Left renal cortex interstitium (tissue), 4 donors: ENCODE measurements around the gene MKLN1. TPM values are rescaled to one million over a fixed set of nuclear protein-coding genes. Genes with fewer than 3 reads are reported as not detected.
"Not testable (repeated sequence)": the region's sequence is repeated elsewhere in the genome, so short reads cannot be mapped to it uniquely, and the experiment has no call there.

ENCODE experiments used
- DNase-seq, 4 donors: peaks; one replicate each; pipeline ENCODE4 v3.0.0-alpha.2; 2013; ENCODE audit warnings: low read depth in 4 of 4, low spot score in 2 of 4, missing footprints in 1 of 4
- polyA plus RNA-seq, 4 donors: library from polyadenylated mRNA; unstranded; fragments of 120-200 nt; gene quantifications; one replicate each; pipeline ENCODE4 v1.2.1, GENCODE V29; 2013; ENCODE audit not compliant: insufficient read length in 4 of 4

The MKLN1 gene
- polyA plus RNA-seq, 4 donors, result 33.6 to 41.3 (median 38.7) TPM

DNA sequence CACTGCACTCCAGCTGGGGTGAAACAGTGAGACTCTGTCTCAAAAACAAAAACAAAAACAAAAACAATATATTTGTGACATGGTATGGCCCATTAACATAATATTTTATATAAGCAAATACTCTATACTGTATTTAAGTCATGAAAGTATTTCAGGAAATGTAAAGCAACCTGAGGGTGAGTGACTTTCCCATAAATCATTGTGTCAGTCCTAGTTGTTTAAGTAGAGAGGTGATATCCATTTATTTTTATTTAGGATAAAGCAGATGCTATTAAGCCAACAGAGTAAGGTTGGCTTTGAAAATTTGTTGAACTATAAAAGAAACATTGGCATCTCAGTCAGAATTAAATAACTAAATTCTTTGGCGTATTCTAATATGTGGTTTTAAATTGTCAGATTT, 60.5 kb downstream of the MKLN1 start:
- DNase-seq, result no peak

DNA sequence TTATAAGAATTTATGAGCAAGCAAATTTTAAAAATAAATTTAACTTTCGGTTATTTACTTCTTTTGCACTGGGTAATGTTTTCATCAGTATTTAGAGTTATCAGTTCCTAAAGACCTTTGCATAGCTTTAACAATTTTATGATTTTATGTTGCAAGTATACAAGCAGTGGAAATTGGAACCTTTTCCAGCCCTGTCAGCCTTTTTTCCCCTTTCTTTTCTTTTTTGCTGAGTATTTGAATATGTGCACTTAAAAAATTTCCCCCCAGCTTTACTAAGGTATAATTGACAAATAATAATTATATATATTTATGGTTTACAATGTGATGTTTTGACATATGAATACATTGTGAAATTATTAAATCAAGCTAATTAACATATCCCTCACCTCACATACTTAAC, 62.6 kb downstream of the MKLN1 start:
- no peak for DNase-seq

DNA sequence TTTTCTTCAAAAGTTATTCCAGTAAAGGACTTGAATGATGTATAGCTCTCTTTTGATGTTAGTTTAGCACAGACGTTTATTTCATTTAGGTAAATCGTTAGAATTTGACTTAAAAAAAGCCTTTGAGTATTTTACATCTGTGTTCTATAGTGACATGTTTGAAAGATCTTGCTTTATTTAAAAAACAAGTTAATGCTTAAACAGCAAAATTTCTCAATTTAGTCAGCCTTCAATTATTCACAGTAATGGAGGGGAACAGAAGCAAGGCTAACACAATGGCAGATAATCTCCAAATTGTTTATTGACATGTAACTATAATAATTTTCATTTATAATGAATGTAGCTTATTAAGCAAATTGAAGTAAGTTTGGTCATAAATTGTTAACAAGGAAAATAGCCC, 63.5 kb downstream of the MKLN1 start:
- no peak for DNase-seq

GRCh38 chr7:131400681-131401176, 73.1 kb downstream of the MKLN1 start:
- DNase-seq, result no peak

DNA sequence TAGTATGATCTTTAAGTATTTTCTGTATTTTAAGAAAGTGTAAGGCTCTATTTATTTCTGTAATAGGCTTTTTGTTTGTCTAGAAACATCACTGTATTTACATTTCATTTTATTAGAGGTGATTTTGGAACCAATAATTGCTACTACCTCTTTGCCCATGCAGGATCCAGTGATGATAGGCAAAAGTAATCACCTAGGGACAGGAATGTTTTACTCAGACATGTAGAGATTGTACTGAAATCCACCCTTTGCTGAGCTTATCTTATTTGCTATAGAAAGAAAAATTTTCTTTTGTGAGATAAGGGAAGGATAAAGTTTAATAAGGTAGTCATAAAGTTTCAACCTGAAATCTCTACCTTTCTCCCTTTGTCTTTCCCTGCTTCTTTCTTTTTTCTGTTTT, 73.5 kb downstream of the MKLN1 start:
- no peak for DNase-seq

GRCh38 chr7:131403322-131403721, 75.6 kb downstream of the MKLN1 start:
- DNase-seq, result no peak

DNA sequence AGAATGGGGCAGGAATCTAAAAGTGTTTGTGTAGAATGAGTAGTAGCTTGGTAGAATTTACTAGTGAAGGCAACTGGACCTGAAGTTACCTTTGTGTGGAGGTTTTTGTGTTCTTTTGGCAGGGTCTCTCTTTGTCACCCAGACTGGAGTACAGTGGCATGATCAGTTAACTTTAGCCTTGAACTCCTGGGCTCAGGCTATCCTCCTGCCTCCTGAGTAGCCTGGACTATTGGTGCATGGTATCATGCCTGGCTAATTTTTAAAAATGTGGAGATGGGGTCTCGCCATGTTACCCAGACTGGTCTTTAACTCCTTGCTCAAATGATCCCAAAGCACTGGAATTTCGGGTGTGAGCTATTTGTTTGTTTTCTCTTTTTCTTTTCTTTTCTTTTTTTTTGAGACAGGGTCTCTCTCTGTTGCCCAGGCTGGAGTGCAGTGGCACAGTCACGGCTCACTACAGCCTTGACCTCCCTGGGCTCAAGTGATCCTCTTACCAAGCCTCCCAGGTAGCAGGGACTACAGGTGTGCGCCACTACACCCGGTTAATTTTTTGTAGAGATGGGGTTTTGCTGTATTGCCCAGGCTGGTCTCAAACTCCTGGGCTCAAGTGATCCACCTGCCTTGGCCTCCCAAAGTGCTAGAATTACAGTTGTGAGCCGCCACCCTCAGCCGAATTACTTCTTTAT, 76.7 kb downstream of the MKLN1 start:
- DNase-seq, result no peak

DNA sequence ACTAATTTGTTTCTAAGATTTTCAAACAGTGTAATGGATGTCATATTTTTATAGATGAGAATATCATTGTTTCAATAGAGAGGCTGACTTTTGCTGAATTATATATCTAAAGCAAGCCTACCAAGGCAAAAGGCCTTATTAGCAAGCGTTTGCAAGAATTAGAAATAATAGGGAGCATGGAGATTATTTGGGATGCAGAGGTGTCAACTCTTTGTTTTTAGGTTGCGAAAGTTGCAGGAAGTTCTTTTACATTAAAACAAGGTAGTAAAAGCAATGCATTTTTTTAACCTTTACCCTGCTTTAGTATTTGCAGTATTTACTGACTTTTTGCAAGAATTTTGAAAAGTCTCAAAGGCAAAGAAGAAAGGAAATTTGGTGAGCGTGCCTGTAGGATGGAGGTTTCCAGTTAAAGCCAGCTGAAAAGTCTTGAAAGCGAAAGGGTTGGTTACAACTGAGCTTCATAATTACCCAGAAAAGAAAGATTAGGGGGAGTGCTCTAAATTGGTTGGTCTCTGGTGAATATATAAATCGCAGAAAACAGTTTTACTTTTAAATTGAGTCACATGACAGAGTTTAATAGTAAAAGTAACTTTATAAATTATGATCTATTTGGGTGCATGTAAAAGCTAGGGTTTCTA, 81.6 kb downstream of the MKLN1 start:
- DNase-seq, result no peak

DNA sequence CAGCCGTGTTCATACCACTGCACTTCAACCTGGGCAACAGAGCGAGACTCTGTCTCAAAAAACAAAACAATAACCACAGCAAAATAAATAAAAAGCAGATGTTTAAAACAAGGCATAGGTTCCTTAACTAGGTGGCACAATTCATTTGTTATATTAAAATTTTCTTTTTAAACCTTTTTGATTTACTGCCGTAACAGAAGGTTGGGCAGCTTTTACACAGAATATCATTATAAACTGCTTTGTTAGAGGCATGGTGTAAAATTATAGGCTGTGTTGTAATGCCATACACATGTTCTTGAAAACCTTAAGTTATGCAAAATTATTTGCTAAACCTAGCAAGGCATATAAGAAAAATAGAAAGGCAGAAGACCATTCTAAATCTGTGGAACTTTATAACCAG, 84.4 kb downstream of the MKLN1 start:
- no peak for DNase-seq

- DNase-seq, result no peak
Measured at GRCh38 chr7:131413711-131414110, 86.0 kb downstream of the MKLN1 start.

- peak in 2 of 4 donors; percentile 9 to 32 for DNase-seq
Measured at GRCh38 chr7:131424219-131424822, 96.6 kb downstream of the MKLN1 start.

GRCh38 chr7:131425992-131426391, 98.3 kb downstream of the MKLN1 start:
- no peak for DNase-seq

DNA sequence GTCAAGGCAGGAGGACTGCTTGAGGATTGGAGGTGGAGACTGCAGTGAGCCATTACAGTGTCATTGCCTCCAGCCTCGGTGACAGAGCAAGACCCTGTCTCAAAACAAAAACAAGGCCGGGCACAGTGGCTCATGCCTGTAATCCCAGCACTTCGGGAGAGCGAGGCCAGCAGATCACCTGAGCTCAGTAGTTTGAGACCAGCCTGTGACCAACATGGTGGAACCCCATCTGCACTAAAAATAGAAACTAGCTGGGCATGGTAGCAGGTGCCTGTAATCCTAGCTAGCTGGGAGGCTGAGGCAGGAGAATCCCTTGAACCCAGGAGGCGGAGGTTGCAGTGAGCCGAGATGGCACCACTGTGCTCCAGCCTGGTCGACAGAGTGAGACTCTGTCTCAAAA, 103.2 kb downstream of the MKLN1 start:
- not testable (repeated sequence) for DNase-seq

GRCh38 chr7:131431289-131431688, 103.6 kb downstream of the MKLN1 start:
- DNase-seq, result no peak

DNA sequence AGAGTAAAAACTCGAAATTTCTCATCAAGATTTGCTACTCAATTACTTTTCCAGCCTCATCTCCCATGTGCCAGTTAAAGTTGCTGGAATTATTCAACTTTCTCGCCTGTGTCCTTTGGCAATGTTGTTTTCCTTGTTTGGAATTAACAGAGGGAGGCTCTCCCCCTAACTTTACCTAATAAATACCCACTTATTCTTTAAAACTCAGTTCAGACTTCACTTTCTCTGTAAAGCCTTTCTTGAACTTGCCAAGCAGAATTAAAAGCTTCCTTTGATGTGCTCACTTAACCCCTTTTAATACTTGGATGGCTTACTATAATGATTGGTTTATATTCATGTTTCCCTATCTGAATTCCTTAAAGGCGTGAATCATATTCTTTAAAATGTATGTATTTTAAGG, 104.1 kb downstream of the MKLN1 start:
- DNase-seq, result no peak

DNA sequence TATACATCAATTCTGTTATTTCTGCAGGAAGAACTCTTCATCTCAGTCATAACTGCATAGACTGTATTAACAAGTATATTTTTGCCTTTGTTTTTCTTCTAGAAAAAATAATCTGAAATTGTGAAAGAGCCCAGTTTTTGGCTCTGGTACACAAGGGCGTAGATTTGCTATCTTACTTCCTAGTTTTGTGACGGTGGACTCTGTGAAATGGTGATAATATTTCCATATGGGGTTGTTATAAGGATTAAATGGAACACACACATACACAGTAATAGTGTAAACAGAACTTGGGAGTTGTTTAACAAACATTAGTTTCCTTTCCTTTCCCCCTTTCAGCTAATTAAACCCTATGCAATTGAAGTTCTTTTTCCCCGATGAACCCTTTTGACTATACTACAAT, 108.7 kb downstream of the MKLN1 start:
- DNase-seq, result no peak

DNA sequence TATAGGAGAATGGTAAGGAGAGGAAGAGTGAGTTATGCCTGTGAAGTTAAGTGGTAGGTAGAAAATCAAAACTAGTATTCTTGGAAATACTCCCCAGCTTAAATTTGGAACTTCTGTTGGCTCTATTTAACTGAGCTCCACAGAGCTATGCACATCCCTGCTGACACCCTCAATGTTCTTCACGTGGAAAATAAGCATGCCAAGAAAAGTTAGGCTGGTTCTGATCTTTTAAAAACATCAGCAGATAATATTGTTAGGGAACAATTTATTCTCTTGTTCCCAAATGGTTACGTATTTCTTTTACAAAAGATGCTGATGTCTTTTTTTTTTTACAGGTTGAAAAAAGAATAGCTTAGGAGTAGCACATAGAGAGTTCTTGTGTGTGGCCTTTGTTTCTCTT, 111.3 kb downstream of the MKLN1 start:
- DNase-seq, result no peak

DNA sequence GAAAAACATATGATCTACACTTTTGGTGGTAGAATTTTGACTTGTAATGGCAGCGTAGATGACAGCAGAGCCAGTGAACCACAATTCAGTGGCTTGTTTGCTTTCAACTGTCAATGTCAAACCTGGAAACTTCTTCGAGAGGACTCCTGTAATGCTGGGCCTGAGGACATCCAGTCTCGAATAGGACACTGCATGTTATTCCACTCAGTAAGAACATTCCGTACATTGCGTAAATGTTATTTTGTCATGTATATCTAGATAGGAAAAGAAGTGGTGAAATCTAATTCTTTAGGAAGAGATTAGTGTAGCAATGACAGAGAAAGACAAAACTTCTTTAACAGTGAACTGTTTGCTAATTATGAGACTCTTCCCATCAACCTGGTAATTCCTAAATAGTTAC, 115.8 kb downstream of the MKLN1 start:
- no peak for DNase-seq

- DNase-seq, result no peak
Measured at GRCh38 chr7:131444683-131445082, 117.0 kb downstream of the MKLN1 start.

- DNase-seq, result no peak
Measured at GRCh38 chr7:131449373-131449902, 121.8 kb downstream of the MKLN1 start.

DNA sequence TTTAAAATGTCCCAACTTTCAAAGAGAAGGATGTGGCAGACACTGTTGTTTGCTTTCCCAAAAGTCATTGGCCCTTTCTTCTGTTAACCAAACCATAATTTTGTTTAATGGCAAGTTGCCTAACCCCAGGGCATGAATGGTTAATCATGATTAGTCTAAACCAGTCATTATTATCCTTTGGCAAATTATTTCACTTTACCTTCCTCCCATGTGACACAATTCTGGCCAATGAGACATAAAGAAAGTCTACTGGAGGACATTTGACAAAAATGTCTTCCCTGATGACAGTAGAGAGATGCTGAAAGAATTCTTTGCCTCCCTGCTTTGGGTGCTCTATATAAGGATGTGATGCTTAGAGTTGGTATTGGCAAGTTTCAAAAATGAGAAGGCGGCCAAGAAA, 126.8 kb downstream of the MKLN1 start:
- DNase-seq, result no peak

DNA sequence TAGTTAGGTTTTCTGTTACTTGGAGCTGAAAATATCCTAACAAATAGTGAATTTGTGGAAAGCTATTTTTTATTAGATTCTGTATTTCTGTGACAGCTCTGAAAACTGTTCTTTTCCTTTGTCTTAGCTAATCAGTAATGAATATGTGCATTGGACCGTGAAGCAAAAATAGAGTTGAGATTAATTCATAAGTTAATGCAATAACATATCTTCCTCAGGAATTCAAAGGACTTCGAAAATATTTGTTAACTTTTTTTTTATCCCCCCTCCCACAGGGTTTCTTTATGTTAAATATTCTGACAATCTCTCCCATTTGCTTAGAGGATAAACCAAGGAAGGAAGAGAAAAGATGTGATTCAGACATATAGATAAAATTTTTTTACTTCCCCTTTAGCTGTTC, 127.3 kb downstream of the MKLN1 start:
- no peak for DNase-seq
